HG03342 (cell line): Measurements from ENCODE around the gene TMEM164.
A peak's percentile ranks its signal among the peaks of the same experiment; 100 is the strongest.

ENCODE experiments used
- ATAC-seq: cut with Tn5 transposase; IDR thresholded peaks from one replicate; pipeline ENCODE4 v1.9.1; 2021; ENCODE audit warnings: mild to moderate bottlenecking, moderate library complexity; ENCODE audit not compliant: unreplicated experiment

The TMEM164 gene

DNA sequence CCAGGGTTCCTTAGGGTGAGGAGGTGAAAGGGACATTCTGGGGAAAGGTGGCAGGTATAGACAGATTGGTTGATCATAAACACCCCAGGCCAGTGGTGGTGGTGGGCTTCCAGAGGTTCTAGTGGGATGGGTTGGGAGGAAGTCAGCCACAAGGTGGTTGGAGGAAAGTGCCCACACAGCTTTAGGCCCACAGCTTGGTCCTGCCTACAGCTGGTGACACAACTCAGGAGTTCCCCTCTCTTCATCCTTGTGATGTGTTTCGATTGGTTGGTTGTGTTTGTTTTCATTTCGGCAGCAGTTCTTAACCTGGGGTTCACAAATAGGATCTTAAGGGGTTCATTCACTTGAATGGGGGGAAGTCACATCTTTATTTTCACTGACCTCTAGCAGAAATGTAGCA, 157.0 kb downstream of the TMEM164 start:
- no peak for ATAC-seq

DNA sequence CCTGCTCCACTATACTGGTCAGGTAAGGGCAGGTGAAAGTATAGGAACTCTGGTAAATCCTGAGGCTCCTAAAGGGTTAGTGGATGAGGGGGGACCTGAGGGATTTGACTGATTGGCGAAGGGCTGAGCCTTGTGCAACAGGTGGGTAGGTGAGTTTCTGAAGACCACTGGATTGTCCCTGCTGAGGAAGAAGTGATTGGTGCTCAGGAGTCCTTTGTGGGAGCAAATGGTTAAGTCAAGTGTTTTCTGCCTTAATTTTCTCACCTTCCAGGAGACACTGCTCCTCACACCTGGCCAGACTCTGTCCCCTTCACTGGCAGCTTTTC, 158.4 kb downstream of the TMEM164 start:
- no peak for ATAC-seq

- ATAC-seq, result no peak
These were observed 159.2 kb downstream of the TMEM164 start for GRCh38 chrX:110162131-110162530.

GRCh38 chrX:110162867-110163266, 160.0 kb downstream of the TMEM164 start:
- ATAC-seq, result no peak

GRCh38 chrX:110163488-110163887, 160.6 kb downstream of the TMEM164 start:
- ATAC-seq, result no peak

- ATAC-seq, result no peak
These were observed 165.1 kb downstream of the TMEM164 start for GRCh38 chrX:110167952-110168451.

DNA sequence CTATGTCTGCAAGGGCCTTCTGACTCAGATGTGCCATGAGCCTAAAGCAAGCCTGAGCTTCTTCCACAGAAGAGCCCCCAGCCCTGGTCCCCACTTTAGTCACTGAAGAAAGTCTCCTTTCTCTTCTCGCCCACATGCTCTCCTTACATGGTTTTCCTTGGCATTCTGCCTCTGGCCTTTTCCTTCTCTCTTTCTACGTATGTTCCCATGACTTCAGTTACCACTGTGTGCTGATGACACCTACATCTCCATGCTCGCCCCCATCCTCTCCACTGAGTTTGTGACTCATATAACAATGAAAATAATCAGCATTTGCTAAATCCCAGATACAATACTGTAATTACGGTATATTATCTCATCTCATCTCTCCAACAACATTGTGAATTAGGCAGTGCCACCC, 165.7 kb downstream of the TMEM164 start:
- no peak for ATAC-seq

- ATAC-seq, result no peak
These were observed 167.1 kb downstream of the TMEM164 start for GRCh38 chrX:110170029-110170428.

DNA sequence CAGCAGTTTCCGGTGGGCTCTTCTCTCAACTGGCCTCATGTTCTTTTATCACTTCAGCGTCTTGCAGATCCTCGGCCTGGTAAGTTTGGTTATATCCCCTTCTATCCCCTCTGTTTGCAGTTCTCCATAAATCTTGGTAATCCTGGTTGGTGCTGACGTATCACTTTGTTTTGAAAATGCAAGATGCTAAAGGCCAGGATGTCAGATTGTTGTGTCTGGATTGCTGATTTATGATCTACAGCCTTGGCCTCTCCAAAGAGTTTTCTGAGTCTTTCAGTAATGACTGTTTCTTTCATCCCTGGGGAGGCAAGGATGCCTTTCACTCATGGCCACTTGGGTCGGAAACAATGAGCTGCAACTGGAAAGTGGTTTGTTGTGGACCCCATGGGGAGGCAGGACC, 168.5 kb downstream of the TMEM164 start:
- no peak for ATAC-seq

- ATAC-seq, result peak; percentile 97
These were observed 169.3 kb downstream of the TMEM164 start for GRCh38 chrX:110172215-110172614.

DNA sequence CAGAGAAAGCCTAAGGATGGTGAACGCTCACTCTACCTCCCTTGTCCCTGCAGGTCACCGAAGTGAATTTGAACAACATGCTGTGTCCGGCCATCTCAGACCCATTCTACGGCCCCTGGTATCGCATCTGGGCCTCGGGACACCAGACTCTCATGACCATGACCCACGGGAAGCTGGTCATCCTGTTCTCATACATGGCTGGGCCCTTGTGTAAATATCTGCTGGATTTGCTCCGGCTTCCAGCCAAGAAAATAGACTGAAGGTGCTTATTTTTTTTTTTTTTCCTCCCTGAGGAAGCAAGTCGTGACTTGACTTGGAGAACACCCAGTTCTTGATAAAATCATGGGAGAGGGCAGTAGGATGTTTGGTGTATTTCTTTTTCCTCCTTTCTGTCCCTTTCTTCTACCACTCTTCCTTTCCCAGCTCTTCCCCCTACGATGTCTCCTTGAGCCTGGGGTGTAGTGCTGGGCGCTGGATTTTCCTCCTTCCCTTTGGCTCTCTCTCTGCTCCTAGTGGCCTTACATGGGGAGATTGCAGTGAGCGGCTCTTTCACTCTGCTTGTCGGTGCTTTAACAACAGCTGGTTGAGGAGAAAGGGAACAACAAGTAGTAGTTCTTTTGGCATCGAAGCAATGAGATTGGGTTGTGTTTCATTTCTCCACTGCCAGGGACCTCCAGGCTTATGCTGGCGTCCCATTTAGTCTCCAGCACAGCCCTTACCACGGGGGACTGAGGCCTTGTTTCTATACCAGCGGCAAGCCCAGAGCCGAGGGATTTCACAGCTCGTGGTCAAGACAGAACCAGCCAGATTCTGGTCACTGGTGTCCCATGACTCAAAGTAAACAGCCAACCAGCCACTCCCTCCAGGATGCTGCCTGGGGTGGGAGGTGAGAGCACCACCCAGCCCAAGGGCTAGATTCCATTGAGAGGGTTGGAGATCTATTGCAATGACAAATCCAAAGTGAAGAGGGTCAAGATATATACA, 170.6 kb downstream of the TMEM164 start:
- no peak for ATAC-seq

- no peak for ATAC-seq
These were observed 172.2 kb downstream of the TMEM164 start for GRCh38 chrX:110175146-110175545.

DNA sequence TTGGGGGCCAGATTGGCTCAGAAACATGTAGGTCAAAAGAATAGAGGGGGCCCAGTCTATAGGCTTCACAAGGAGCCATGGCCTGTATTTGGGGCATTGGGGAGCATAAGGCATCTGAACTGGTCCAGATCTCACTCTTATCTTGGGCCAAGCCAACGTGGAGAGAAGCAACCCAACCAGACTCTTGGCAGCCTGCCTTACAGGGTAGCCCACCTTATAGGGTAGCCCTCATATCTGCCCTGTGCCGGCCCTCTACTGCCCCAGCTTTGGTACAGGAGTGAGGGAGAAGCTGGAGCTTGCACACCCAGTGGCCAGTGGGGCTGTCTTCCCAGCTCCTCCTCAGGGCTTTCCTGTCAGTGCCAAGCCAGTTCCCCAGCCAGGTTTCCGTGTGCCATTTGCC, 172.8 kb downstream of the TMEM164 start:
- no peak for ATAC-seq

GRCh38 chrX:110178179-110178865, 175.4 kb downstream of the TMEM164 start:
- ATAC-seq, result no peak

- ATAC-seq, result no peak
These were observed 177.4 kb downstream of the TMEM164 start for GRCh38 chrX:110180176-110180927.

GRCh38 chrX:110180928-110181310, 178.0 kb downstream of the TMEM164 start:
- ATAC-seq, result peak; percentile 77

DNA sequence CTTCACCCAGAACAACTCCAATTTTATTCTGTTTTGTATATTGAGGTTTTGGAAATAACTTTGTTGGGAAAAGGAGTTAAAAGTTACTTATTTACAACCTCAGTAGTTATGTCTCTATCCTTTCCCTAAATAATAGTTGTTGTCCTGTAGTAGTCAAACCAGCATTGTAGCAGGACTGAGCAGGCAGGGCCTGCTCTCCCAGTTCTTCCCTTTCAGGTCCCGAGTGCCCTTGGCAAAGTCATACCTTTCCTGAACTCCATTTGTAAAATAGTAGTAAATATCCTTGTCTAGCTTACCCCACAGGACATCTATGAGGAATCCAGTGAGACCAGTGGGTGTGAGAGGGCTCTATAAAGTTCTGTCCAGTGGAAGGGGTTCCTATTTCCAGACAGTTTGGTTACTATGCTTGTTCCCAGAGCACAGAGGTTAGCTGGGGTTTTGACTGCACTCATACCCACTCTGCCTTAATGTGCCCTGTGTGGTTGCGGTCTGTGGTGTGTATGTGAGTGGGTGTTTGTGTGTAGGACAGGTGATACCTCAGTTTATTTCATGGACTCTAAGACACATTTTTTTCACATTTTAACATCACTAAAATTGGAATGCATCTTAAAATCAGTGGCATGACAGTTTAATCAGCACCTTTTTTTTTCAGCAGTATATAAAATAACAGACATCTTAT, 178.7 kb downstream of the TMEM164 start:
- no peak for ATAC-seq

- ATAC-seq, result no peak
These were observed 179.4 kb downstream of the TMEM164 start for GRCh38 chrX:110182362-110182761.

DNA sequence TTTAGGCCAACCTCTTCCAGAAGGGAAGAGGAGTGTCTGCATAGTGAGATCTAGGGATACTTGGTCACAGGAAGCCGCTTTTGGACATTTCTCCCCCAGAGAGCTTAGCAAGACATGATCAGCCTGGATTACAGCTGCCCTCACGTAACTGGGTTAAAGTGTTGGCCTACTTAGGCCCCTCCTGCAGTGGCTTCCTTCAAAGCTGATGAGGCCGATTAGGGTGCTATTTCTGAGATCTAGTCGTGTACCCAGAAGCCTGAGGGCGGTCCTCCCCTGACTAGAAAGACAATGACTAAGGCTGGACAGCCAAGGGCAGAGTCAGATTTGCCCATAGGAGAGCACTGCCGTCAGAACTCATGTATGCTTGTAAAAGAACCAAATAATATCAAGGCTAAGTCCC, 180.0 kb downstream of the TMEM164 start:
- no peak for ATAC-seq

DNA sequence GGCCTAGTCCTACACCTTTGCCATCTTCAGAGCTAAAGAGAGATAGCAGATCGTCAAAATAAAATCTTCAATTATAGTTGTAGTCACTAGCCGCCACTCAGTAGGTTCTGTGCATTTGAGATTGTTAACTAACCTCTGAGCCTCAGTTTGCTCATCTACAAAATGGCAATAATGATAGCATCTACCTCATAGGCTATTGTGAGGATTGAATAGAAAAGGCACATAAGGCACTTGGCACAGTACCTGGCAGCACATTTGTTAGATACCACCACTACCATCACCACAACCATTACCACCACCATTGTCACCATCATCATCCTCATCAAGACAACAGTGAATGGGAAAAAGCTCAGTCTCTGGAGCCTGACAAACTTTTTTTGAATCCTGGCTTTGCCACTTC, 180.4 kb downstream of the TMEM164 start:
- ATAC-seq, result no peak
